HG03457 (cell line): ENCODE results near the gene SEC22C.

Experiments used
- ATAC-seq: cut with Tn5 transposase; IDR thresholded peaks from one replicate; pipeline ENCODE4 v1.9.1; 2021; ENCODE audit warnings: moderate number of reproducible peaks; ENCODE audit not compliant: unreplicated experiment

The SEC22C gene

DNA sequence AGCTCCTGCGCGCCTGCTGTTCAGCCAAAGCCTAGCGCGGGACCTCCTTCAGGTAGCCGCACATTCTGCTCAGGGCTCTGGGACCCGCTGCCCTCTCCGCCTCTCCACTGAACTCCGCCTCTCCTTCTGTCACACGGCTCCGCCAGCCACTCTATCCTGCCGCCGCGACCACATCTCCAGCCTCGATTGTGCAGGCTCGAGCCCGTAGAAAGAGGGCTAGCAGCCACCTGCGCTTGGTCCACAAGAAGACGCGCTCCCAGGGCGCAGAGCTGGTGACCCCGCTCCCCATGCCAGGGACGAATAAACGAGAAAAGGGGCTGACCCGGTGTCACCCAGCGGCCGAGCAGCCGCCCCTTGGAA lies 80.5 kb downstream of the SEC22C start:
- no peak for ATAC-seq

DNA sequence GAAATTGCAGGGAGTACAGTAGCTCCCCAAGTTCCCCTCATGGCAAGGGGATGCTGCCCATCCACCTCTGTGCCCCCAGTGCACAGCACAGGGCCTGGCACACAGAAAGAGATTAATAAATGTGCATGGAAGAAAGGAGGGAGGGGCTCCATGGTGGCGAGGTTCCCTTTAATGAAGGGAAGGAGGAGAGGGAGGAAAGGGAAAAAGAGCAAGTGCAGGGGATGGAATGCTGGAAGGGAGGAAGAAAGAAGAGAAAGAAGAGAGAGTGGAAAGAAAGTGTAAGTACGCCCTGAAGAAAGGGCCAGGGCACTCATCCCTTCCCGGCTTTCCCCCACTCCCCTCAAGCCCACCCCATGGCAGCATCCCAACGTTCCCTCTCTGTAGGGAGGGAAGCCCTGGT lies 80.9 kb downstream of the SEC22C start:
- no peak for ATAC-seq

DNA sequence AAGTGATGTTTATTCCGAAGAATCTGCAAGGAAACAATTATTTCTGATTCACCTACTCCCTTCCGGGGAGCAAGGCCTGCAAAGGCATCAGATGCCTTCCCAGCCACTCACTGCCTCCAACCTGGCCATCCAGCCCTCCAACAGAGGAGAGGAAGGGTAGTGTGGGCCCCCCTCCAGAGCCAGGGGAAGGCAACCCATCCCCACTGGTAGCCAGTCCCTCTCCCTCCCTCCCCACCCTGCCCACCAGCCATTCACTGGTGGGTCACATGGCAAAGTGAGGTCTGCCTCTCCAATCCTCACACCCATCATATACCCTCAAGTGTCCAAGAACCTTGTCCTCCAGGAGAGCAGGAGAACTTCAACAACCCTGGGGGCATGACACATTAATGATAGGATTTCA lies 81.7 kb downstream of the SEC22C start:
- no peak for ATAC-seq

DNA sequence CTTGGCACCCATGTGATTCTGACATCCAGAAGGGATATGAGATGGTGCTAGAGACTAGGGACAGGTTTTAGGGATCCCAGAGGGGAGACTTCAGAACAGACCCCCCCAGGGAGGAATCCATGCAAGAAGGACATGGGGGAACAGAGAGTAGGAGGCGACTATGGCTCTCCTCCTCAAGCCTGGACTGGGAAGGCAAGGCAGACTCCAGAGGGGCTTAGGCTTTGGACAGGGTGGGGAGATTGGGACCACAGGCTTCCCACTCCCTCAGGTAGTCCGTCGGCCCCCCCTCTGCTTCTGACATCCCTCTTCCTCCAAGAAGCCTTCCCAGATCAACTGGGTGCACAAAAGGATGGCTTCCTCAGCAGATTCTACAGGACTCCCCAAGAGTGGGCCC lies 82.3 kb downstream of the SEC22C start:
- ATAC-seq = no peak

DNA sequence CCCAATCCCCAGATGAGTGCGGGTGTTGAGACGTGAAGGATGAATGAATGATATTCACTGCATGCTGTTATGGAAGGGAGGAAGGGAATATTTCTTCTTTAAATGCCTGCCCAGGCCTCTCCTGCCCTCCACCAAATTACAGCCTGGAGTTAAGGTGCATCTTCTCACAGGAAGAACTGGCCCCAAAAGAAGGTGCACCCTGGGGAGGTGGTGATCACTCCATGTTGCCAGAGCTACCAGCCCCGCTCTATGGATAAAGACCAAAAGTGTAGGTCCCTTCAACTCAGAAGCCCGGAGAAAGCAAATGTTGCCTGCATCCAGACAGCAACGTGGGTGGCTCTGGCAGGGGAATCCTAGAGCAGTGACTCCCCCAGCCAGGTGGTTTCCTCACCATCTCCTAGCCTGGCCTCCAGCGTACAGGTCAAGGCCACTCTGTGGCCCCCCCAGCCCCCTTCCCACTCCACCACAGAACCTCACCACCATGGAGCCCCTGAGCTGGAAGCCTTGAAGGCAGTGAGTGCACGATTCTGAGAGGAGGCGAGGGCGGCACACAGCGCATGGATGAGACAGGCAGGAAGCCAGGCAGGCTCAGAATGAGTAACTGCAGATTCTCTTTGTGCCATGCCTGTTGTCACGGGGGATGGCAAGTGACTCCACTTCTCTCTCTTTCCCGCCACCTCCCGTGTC lies 82.8 kb downstream of the SEC22C start:
- no peak for ATAC-seq

DNA sequence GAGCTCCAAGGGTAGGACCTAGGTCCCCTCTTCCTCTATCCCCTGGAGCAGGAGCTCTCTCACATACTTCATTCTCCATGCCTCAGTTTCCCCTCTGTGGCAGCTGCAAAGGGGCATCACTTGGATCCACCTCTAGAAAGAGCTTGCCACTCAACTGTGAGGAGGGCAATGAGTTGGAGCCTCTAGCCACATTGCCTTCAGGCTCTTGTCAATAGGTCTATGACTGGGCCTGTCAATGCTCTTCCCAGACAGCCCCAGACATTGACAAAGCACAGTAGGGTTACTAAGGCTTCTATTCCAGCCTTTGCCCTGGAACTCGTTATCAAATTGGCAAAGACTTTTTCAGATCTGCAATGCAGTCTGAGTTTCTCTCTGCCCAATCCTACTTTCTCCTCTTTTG lies 83.7 kb downstream of the SEC22C start:
- ATAC-seq = no peak
